DMS 273 treated with DMSO at 0.1 percent for 48 hours (cell line): ENCODE data around the gene TET2.

Experiments
- DNase-seq: peaks from one replicate; lab custom pipeline; 2025; lab: John Stamatoyannopoulos, UW

The TET2 gene

GRCh38 chr4:105140684-105141490 is 5.8 kb upstream of the TET2 start:
- no peak for DNase-seq

GRCh38 chr4:105145156-105145902 is 1.3 kb upstream of the TET2 start:
- DNase-seq: no peak

- DNase-seq: no peak
These were observed 787 bp upstream of the TET2 start for GRCh38 chr4:105145903-105146275.

- no peak for DNase-seq
These were observed 408 bp downstream of the TET2 start for GRCh38 chr4:105147016-105147552.

- peak; percentile 7 for DNase-seq
These were observed 981 bp downstream of the TET2 start for GRCh38 chr4:105147553-105148161.

- DNase-seq: no peak
These were observed 1.7 kb downstream of the TET2 start for GRCh38 chr4:105148356-105148755.

- DNase-seq: no peak
These were observed 2.1 kb downstream of the TET2 start for GRCh38 chr4:105148776-105149175.

- no peak for DNase-seq
These were observed 3.1 kb downstream of the TET2 start for GRCh38 chr4:105149771-105150170.

- DNase-seq: no peak
These were observed 3.8 kb downstream of the TET2 start for GRCh38 chr4:105150503-105150902.

GRCh38 chr4:105153749-105154148 is 7.1 kb downstream of the TET2 start:
- DNase-seq: no peak

GRCh38 chr4:105154576-105154975 is 7.9 kb downstream of the TET2 start:
- DNase-seq: no peak

- DNase-seq: no peak
These were observed 8.8 kb downstream of the TET2 start for GRCh38 chr4:105155426-105155825.

GRCh38 chr4:105158837-105159236 is 12.2 kb downstream of the TET2 start:
- no peak for DNase-seq

GRCh38 chr4:105162123-105162796 is 15.6 kb downstream of the TET2 start:
- DNase-seq: no peak

GRCh38 chr4:105164548-105164947 is 17.9 kb downstream of the TET2 start:
- DNase-seq: no peak

- DNase-seq: no peak
These were observed 19.4 kb downstream of the TET2 start for GRCh38 chr4:105166066-105166465.

GRCh38 chr4:105170711-105171110 is 24.0 kb downstream of the TET2 start:
- DNase-seq: no peak

- no peak for DNase-seq
These were observed 25.2 kb downstream of the TET2 start for GRCh38 chr4:105171912-105172311.

- DNase-seq: no peak
These were observed 27.4 kb downstream of the TET2 start for GRCh38 chr4:105174098-105174497.

- no peak for DNase-seq
These were observed 33.1 kb downstream of the TET2 start for GRCh38 chr4:105179539-105180401.

- no peak for DNase-seq
These were observed 34.6 kb downstream of the TET2 start for GRCh38 chr4:105181259-105181658.
